GM19324 (cell line): ENCODE measurements around the gene LPXN.
A peak's percentile ranks its signal among the peaks of the same experiment; 100 is the strongest.
"Not testable (repeated sequence)": the region's sequence is repeated elsewhere in the genome, so short reads cannot be mapped to it uniquely, and the experiment has no call there.

Source experiments
- ATAC-seq: cut with Tn5 transposase; IDR thresholded peaks from one replicate; pipeline ENCODE4 v1.9.1; 2021; ENCODE audit warnings: mild to moderate bottlenecking, moderate library complexity; ENCODE audit not compliant: unreplicated experiment, low FRiP score

LPXN gene

DNA sequence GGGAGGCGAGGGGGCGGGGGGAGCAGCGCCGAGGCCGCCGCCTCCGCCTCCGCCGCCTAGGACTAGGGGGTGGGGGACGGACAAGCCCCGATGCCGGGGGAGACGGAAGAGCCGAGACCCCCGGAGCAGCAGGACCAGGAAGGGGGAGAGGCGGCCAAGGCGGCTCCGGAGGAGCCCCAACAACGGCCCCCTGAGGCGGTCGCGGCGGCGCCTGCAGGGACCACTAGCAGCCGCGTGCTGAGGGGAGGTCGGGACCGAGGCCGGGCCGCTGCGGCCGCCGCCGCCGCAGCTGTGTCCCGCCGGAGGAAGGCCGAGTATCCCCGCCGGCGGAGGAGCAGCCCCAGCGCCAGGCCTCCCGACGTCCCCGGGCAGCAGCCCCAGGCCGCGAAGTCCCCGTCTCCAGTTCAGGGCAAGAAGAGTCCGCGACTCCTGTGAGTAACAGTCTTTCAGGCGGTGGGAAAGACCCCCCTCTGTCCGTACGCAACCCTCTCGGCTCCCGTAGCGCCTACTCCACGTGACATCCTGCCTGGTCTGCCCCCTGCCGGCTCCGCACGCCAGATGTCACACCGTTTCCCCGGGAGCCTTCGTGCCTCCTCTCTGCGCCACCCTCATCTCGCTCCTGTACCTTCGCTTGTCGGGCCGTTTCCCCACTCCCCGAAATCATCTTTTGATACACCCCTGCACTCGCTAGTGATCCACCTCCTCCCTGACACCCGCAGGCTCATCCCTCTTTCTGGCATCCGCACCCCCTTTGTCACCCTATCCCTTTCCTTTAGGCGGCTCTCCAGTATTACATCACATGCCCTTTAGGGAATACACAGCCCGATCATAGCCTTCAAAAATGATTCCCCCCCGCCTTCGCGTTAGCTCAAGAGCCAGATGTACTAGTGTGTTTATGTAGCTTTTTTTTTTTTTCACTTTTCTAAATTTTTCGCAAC is 3.8 kb upstream of the LPXN start:
- ATAC-seq = peak; percentile 42

DNA sequence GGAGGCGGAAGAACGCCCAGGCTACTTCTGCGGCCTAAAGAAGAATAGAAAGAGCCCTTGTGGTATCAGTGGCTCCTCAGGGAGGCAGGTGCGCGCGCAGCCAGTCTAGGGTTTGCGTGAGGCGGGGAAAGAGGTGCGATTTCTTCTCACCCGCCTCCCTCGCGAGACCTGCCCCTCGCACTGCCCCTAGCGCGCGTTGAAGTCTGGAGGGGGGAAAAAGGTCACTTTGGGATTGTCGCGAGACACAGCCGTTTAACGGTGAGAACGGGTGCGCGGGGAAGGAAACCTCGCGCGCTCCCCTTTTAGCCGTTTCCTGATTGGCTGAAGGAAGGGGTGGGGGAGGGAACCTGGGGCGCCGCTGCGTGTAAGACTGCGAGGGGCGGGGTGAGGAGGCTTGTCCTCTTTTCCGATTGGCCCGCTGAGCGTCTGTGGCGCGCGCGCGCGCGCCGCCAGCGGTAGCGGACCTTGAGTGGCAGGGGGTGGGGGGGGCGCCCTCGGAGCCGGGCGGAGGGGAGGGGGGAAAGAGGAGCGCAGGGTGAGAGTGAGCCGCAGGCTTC is 3.1 kb upstream of the LPXN start, which contains the start of gene ZFP91:
ZFP91 (plus strand) TSS at position 429 of the 557 bp plus-strand sequence. CDS start 219 bp downstream, outside the sequence.
- peak; percentile 51 for ATAC-seq

DNA sequence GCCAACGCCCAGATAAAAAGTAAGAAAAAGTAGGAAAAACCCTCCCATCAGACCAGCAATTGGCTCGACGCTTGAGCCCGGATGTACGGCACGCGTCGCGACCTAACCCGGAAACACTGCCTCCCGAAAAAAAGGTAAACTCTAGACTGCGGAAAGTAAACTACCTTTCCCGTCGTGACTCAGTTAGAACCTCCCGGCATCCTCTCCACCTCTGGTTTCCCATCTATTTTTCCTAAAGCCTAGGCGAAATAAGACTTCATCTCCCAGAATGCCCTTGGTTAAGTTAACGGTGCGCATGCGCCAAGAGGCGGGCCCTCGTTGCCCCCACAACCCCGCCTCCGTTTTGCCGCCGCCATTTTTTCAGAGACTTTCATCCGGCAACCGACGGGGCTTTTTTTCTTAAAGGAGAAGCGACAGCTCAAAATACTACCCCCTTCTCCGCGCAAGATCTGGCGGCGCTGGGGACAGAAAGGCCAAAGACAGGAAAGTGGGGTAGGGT is 2.5 kb upstream of the LPXN start:
- peak; percentile 50 for ATAC-seq

DNA sequence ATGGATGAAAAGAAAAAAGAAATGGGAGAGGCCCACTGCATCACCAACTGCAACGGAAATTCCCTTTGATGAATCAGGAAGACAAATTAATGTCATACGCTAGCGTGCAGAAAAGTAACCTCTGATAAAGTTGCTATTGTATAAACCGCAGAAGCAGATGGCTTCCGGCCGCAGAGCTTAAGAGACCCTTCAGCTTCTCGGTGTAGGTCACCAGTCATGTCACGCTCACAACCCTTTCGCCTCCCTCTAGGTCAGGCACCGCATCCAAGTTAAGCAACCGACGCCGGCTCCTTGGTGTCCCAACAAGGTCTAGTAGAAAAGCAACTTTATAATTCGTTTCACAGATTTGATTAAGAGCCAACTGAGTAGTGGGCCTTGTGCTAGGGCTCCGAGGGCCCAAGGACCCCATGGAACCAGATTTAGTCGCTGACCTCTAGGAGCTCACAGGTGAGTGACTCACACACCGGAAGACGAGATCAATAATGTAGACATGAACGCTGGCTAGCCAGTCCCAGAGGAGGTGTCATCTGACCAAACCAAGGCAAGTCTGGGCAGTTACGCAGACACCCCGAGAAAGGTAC is 2.0 kb upstream of the LPXN start:
- ATAC-seq = peak; percentile 48

DNA sequence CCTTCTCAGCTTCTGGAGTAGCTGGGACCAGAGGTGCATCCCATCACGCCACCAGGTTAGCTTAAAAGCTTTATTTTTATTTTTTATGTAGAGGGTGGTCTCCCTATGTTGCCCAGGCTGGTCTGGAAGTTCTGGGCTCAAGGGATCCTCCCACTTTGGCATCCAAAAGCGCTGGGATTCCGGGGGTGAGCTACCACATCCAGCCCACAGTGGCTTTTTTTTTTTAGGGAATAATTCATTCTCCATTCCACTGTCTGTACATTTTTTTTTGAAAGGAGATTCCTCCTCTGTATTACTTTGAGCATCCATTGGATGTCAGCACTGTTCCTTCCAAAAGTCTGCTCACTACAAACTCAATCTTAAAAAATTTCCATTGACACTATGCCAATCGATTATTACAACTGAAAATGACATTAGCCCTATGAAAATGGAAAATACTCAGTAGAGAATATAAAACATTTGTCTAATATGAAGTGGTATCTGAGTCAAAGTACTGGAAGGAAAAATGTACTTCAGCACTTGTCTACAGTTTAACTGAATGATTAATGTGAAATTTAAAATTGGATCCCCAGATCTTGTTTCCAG is 1.3 kb upstream of the LPXN start:
- no peak for ATAC-seq

DNA sequence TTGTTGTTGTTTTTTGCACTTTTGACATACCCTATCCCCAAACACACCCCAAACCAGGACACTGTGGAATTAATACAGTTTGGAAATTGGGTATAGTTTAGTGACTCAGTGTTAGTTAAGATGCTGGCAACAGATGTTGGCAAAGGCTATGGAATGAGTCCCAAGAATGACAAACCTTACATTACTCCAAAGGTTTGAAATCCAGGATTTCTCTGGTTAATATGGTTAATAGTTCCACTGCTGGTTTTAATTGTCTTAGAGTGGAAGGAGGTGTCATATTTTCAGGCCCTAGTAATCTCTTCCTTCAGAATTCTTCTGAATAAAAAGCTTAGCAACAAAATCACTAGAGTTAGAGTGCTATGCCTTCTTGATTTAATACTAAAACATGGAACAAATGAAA is 775 bp downstream of the LPXN start:
- no peak for ATAC-seq

DNA sequence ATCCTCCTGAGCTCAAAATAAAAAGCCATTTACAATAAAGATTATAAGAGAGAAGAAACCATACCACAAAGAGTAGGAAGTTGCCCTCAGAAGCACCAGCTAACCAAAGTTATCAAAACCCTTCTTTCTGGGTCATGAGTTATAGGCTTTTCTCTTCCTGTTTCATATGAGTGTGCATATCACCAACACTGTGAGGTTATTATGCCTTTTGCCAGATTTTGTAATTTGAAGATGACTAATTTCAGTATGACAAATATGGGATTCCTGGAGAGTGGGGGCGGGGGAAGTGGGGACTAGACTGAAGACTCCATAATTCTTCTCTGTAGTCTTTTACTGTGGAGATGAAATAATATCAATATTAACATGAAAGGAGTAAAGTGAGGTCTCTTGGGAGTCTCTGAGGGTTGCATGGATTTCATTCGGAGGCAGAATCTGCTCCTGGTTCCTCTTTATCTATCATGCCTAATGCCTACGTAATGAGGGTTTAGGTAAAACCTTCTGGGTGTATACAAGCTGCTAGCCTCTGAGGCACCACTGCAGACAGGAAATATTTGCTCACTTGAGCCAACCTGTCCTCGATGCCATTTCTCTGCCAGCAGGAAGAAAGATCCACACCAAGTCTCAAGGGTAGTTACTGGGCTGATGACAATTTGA is 2.1 kb downstream of the LPXN start:
- no peak for ATAC-seq

DNA sequence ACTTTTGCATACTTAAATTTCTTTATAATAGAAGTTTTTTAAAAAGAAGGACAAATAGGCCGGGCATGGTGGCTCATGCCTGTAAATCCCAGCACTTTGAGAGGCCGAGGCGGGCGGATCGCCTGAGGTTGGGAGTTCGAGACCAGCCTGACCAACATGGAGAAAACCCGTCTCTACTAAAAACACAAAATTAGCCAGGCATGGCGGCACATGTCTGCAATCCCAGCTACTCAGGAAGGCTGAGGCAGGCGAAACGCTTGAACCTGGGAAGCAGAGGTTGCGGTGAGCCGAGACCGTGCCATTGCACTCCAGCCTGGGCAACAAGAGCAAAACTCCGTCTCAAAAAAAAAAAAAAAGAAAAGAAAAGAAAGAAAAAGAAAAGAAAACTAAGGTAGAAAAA is 2.8 kb downstream of the LPXN start:
- ATAC-seq = not testable (repeated sequence)

DNA sequence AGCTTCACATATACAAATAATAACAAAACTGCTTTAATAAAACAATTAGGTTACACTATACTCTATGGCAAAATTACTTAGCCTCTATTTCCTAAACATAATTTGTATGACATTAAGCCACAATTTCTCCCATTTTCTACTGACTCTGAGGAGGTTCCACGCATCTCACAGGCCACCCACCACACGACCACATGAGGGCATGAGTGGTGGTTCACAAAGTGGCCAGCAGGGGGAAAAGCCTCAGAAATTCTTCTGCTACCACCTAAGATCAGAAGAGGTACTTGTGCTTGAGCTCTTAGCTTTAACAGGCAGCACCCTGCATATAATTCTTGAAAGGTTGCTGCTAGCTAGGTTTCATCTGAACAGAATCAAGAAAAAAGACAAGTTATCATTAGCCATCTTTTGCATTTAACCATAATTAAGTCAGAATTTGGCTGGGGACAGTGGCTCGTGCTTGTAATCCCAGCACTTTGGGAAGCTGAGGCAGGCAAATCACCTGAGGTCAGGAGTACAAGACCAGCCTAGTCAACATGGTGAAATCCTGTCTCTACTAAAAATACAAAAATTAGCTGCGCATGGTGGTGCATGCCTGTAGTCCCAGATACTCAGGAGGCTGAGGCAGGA is 7.7 kb downstream of the LPXN start:
- ATAC-seq = peak; percentile 81

DNA sequence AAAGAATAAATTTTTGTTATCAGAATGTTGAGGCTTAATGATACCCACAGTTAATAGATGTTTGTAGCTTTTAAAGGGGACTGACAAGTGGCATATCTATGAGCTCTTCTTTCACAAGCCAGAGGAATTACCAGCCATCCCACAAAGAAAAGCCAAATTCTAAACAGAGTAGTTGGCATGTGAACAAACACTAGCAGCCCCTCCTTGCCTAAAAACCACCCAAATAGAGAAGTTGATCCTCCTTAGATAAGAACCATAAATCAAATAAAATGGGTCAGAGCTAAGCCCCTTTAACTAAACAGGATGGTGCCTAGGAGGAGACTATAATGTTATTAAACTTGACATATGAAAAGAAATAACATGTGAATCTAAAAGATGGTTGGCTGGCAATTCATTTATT is 11.4 kb downstream of the LPXN start:
- no peak for ATAC-seq

DNA sequence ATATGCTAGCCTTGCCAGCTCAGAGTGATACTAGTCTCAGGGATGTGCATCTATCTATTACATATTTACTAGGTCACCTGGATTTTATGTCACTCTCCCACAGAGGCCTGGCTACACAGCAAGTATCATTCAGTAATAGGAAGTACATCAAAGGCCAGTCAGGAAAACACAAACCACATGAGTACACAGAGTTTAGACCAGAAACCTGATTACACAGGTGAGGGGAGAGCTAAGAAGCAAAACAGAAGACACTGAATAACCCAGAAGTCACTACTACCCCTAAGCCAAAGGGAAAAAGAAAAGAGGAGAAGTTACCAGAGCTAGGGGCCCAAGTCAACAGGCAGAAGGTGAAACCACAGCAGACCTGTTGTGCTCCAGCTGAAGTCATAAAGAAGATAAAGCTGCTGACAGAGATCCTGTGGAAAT is 13.3 kb downstream of the LPXN start:
- peak; percentile 58 for ATAC-seq

DNA sequence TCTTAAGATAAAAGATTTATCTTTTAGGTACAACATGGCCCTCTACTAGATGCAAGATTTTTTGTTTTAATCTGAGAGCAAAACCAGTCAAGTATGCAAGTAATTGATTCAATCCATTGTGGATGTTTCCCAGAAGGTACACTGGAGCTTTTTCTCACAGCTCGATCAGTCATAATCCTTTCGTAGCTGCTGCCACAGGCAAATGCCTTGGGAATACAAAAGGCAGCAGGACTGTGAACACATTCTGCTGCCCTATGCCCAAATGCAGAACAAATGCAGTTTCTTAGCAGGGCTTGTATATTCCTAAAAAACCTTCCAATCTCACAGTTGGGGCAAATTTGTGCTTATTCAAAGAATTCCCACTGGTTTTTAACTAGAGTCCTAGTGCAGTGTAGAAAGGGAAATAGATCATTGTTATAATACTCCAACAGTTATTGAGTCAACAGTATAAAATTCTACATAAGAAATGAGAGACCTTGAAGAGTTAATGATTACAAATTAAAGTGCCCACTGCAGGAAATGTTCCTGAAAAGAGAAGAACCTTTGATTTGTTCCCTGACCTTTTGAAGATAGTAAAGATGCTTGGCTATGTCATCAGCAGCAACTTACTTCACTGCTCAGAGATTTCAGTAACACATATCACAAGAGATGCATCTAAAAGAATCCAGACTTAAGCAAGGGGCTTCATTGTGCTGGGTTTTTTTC is 14.1 kb downstream of the LPXN start:
- ATAC-seq = no peak

DNA sequence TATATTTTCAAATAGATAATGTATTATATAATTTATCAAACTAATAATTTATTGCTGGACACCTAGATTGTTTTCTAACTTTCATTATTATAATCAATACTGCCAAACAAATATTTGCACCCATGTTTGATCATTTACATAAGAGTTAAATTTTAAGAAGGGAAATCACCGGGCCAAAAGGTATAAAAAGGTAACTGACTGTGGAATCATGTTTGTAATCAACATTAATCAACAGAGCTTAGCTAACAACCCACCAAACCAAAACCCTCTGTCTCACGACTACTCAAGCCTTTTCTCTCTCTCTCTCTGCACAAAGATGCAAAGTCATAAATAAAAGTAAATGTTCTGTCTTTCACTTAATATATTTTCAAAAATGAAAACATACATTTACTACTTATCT is 14.8 kb downstream of the LPXN start:
- no peak for ATAC-seq

DNA sequence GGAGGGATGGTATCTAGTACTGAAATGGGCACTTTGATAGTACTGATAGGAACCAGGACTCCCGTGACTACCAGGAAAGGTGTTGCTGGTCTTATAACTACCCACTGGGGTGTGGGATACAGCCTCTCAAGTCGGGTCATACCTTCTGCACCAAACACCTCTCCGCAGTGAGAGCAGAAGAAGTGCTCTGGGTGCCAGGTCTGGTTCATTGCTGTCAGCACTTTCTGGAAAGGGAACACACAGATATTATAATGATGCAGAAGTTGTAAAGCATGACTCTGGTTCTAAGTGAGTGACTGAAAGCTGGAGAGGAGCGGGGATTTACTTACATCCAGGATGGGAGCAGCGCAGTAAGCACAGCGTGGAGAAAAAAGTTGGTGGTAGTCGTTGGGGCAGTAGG is 26.0 kb downstream of the LPXN start:
- no peak for ATAC-seq

DNA sequence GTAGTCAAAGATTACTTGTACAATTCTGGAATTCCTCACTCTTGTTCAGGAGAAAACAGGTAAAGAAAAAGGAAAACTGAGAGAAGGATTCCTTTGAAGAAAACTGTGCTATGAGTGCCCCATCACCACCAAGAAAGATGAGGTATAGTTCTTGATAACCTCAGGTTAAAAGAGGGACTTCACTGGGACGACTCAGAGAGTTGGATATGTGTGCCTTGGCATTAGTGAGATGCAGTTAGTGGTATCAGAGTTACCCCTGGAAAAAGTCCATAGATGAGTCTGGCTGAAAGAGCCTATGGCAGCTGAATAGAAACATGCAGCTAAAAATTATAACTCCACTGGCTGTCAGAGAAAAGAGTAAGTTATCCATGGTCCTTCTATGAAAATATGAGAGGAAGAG is 28.8 kb downstream of the LPXN start:
- no peak for ATAC-seq

DNA sequence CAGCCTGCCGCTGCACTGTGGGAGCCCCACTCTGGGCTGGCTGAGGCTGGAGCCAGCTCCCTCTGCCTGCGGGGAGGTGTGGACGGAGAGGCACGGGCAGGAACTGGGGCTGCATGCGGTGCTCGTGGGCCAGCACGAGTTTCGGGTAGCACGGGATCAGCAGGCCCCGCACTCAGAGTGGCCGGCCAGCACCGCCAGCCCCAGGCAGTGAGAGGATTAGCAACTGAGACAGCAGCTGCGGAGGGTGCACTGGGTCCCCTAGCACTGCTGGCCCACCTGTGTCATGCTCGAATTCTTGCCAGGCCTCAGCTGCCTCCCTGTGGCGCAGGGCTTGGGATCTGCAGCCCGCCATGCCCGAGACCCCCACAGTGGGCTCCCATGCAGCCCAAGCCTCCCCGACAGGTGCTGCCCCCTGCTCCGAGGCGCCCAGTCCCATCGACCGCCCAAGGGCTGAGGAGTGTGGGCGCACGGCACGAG is 43.8 kb downstream of the LPXN start:
- ATAC-seq = no peak

DNA sequence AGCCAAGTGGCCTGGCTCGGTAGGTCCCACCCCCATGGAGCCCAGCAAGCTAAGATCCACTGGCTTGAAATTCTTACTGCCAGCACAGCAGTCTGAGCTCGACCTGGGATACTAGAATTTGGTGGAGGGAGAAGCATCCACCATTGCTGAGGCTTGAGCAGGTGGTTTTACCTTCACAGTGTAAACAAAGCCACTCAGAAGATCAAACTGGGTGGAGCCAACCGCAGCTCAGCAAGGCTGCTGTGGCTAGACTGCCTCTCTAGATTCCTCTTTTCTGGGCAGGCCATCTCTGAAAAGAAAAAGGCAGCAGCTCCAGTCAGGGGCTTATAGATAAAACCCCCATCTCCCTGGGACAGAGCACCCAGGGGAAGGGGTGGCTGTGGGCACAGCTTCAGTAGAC is 45.4 kb downstream of the LPXN start:
- no peak for ATAC-seq

DNA sequence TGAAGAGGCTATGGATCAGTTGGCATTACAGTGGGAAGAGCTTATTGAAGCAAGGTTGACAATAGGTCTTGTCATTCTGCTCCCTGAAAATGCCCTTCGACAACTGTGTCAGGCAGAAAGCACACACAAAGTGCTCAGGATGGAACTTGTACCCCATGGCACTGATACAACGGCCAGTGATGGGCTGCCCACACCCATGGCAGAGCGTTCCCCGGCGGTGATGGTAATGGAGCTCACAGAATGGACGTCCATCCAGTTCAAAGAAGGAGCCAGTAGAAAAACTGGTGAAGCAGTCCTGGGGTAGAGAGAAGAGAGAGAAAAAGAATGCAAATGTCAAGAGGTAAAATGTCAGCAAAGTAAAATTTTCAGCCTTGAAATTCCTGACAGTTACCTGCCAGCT is 48.2 kb downstream of the LPXN start:
- ATAC-seq = no peak

DNA sequence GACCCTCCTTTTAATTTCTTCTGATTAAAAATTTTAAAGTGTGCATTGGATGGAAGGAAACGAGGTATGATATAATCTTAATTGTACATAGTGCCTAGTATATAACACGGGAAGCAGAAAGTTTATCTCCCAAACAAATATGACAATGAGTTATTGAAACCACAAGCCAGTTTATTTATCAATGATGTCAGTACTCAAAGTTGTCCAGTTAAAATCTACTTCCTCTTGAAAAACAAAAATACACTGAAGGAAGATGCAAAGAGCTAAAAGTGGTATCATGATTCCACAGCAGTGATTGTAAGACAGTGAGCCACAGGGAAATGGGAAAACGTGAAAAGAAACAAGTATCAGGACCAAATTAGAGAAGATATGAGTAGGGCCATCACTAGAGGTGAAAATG is 48.9 kb downstream of the LPXN start:
- ATAC-seq = no peak
